ENCODE results near the gene KATNBL1. TPM values are rescaled to one million over a fixed set of nuclear protein-coding genes. Genes with fewer than 3 reads are reported as not detected.
A peak's percentile ranks its signal among the peaks of the same experiment; 100 is the strongest.
"Not testable (repeated sequence)": the region's sequence is repeated elsewhere in the genome, so short reads cannot be mapped to it uniquely, and the experiment has no call there.

The KATNBL1 gene
- total RNA-seq, 1 experiment from 2014 or later: 46.8 TPM

- not testable (repeated sequence) for H3K4me1 ChIP-seq (ENCODE audit: insufficient read depth, low read length)
Measured at GRCh38 chr15:34165987-34166573, 43.8 kb downstream of the KATNBL1 start.

More at GRCh38 chr15:34165987-34166573, 43.8 kb downstream of the KATNBL1 start:
- Mint-ChIP-seq H3K36me3 (ENCODE audit: insufficient read depth in 1 of 3, low read depth in 3 of 3) (peaks cover 26 to 50% (median 41%) of the 10 kb centered on the region in 3 experiments), H3K4me3 (peak overlapping the region in 1 of 2 experiments; percentile 40; a peak in 2 of 5 replicates), H3K27ac (peak overlapping the region in 1 of 3 experiments; percentile 55; a peak in 1 of 7 replicates), H3K9me3 (peaks cover 19 to 35% of the 10 kb centered on the region in 2 experiments), H3K4me1 (peaks cover 19 to 35% of the 10 kb centered on the region in 2 experiments)
- not testable (repeated sequence) for H2BK12ac ChIP-seq (ENCODE audit: insufficient read length, low read depth, low read length); H2AFZ ChIP-seq (ENCODE audit: low read length); H3K18ac ChIP-seq (ENCODE audit: insufficient read length, low read depth, low read length); H2BK5ac ChIP-seq (ENCODE audit: insufficient read length, low read length); H4K5ac ChIP-seq (ENCODE audit: insufficient read length, low read depth, low read length); H3K9me3 ChIP-seq (ENCODE audit: control insufficient read depth, low read depth, low read length); H3K23ac ChIP-seq (ENCODE audit: insufficient read length, low read depth, low read length); H2AK5ac ChIP-seq (ENCODE audit: insufficient read length, low read length); H3K27me3 ChIP-seq (ENCODE audit: insufficient read depth, low read length); H3K27me3 Mint-ChIP-seq (ENCODE audit: low read depth); H4K91ac ChIP-seq (ENCODE audit: insufficient read length, low read depth, low read length); H3K14ac ChIP-seq (ENCODE audit: insufficient read depth, low read length); H3K27ac ChIP-seq (ENCODE audit: insufficient read length, low read depth, low read length); H4K20me1 ChIP-seq (ENCODE audit: control insufficient read depth, insufficient read depth, insufficient read length); H3K79me2 ChIP-seq (ENCODE audit: insufficient read depth, low read length); H3K79me1 ChIP-seq (ENCODE audit: insufficient read depth, low read depth, low read length, poor library complexity, severe bottlenecking); H4K8ac ChIP-seq (replicated peaks; ENCODE audit: insufficient read length, low read depth, low read length); H3K4ac ChIP-seq (ENCODE audit: low read depth, low read length); H2BK120ac ChIP-seq (ENCODE audit: low read depth, low read length, poor library complexity, severe bottlenecking); H2BK15ac ChIP-seq (ENCODE audit: low read depth, low read length); H3T11ph ChIP-seq (ENCODE audit: low read length); H3K56ac ChIP-seq (ENCODE audit: insufficient read length, low read depth, low read length); H2BK20ac ChIP-seq (ENCODE audit: low read depth, low read length, poor library complexity, severe bottlenecking); H3K4me2 ChIP-seq (ENCODE audit: insufficient read depth, insufficient read length, low read length); H3K23me2 ChIP-seq (ENCODE audit: insufficient read length, low read depth, low read length, poor library complexity, severe bottlenecking); H3K9ac ChIP-seq (ENCODE audit: extremely low read depth, insufficient read length, low read length)
- no CpG with 5 or more reads among the region's 14 CpGs for WGBS (ENCODE audit: extremely low coverage, insufficient read length, low lambda C conversion rate)
- TF ChIP-seq CTCF (conservative IDR thresholded peaks at IDR 0.05): peak; percentile 72
- peak; percentile 70 for DNase-seq

All from H9 (cell line).